GM21515 (cell line): ENCODE measurements around the gene SYTL3.

Experiments
- ATAC-seq: cut with Tn5 transposase; IDR thresholded peaks from one replicate; pipeline ENCODE4 v1.9.1; 2021; ENCODE audit not compliant: unreplicated experiment

The SYTL3 gene

GRCh38 chr6:158756977-158757752, 107.3 kb downstream of the SYTL3 start:
- ATAC-seq = no peak

DNA sequence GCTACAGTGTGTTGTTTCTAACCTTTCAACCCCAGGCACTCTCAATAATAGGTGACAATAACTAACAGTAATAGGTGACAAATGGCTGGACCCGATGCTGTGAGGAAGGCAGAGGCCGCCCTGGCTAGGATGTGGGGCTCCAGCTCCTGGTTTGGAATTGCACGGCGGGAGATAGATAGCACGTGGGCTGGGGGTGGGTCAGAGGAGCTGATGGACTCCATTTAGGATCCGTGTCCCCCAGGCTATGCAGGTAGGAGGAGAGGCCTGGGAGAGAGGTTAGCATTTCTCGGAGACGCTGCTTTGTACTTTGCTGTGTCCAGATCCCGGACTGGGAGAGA, 107.9 kb downstream of the SYTL3 start:
- no peak for ATAC-seq

DNA sequence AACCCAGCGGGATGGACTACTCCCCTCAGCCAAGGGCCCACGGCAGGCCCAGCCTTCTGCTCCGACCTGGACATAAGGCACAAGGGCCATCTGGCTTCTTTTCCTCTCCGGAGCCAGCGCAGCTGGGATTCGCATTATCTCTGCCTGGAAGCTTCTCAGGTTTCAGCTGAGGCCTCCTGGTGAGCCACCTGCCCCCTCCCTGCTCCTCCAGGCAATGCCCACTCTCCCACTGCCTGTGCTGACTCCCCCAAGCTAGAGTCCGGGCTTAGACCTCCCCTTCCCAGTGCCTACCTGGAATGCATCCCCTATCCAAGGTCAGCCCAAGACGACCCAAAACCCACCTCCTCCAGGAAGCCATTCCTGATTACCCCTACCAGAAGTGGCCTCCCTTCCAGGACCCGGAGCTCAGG, 108.6 kb downstream of the SYTL3 start:
- ATAC-seq = no peak

DNA sequence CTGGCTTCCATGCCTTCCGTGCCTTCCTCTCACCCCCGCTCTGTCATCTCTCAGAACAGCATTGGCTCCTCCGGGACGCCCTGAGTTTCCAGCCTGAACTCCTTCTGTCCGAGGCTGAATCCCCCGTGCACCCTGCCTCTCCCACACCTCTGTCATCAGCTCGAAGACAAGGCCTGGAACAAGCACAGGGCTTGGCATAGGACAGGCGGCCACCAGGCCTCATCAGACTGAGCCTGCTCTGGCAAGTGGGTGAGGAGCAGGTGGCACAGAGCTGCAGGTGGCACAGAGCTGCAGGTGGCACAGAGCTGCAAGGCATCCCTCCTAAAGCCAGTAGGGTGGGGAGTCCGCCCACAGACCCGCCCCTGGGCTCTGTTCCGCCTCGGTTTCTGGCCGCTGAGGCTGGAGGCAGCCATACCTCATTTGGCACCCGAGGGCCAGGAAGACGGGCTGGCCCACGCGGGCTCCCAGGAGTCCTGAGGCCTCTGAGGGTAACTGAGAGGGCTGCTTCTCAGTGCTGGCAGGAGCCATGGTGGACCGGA, 109.2 kb downstream of the SYTL3 start:
- ATAC-seq = no peak

- no peak for ATAC-seq
These were observed 110.2 kb downstream of the SYTL3 start for GRCh38 chr6:158759966-158760617.

GRCh38 chr6:158760618-158761250, 110.9 kb downstream of the SYTL3 start:
- no peak for ATAC-seq

GRCh38 chr6:158761746-158762145, 111.9 kb downstream of the SYTL3 start:
- ATAC-seq = no peak

DNA sequence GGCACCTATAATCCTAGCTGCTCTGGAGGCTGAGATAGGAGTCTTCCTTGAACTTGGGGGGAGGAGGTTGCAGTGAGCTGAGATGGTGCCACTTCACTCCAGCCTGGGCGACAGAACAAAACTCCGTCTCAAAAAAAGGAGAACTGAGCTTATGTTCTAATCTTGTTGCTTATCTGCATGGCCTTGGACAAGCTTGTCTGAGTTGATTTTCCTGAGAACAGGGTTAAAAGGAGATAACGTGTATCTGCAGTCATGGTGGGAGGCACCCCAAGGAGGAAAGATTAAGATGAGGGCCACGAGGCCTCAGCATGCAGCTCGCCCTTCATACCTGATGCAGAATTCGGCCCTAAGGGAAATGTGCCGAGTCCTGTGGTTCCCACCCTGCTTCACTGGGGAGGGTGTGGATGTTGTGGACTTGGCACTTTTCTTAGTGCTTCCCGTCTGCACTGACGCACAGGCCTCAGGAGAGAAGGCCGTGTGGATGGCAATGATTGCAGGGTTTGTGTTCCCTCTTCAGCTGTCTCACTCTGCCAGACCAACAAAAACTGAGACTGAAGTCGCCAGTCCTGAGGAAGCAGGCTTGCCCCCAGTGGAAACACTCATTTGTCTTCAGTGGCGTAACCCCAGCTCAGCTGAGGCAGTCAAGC, 113.1 kb downstream of the SYTL3 start:
- ATAC-seq = no peak

DNA sequence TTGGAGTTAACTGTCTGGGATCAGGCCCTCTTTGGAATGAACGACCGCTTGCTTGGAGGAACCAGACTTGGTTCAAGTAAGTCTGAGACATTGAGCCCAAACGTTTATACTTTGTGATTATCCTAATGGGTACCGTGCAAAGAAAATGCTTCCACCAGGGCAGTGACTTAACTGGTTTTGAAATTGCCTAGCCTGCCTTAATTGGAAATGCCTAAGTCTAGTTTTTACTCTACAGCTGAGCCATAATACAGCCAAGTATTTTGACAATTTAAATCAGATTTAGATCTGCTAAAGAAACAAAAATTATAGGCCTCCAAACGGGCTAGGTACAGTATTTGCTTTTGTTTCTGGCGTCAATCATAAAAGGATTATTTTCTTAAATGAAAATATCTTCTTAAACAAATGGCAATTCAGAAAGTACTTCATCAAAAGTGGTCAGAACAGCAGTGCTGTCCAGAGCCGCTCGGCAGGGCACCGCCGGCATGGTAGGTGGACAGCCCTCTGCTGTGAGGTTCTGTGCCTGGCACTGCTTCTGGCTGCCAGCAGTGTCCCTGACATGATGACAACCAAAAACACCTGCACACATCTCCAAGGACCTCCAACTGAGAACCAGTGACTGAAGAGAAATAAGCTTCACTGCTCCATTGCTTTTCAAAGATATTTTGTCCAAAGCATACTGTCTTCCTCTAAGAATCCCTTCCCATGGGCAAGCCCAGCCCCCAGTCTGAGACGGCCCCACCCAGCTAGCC, 113.8 kb downstream of the SYTL3 start:
- ATAC-seq = no peak

- ATAC-seq = no peak
These were observed 114.5 kb downstream of the SYTL3 start for GRCh38 chr6:158764183-158764849.

DNA sequence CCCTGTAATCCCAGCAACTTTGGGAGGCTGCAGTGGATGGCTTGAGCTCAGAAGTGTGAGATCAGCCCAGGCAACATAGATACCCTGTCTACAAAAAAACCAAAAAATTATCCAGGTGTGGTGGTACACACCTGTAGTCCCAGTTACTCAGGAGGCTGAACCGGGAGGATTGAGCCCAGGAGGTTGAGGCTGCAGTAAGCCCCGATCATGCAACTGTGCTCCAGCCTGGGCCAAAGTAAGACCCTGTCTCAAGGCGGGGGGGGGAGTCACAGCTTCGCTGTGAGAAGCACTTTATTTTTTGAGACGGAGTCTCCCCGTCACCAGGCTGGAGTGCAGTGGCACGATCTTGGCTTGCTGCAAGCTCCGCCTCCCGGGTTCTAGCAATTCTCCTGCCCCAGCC, 115.1 kb downstream of the SYTL3 start:
- no peak for ATAC-seq

GRCh38 chr6:158765499-158766068, 115.7 kb downstream of the SYTL3 start:
- ATAC-seq = no peak

DNA sequence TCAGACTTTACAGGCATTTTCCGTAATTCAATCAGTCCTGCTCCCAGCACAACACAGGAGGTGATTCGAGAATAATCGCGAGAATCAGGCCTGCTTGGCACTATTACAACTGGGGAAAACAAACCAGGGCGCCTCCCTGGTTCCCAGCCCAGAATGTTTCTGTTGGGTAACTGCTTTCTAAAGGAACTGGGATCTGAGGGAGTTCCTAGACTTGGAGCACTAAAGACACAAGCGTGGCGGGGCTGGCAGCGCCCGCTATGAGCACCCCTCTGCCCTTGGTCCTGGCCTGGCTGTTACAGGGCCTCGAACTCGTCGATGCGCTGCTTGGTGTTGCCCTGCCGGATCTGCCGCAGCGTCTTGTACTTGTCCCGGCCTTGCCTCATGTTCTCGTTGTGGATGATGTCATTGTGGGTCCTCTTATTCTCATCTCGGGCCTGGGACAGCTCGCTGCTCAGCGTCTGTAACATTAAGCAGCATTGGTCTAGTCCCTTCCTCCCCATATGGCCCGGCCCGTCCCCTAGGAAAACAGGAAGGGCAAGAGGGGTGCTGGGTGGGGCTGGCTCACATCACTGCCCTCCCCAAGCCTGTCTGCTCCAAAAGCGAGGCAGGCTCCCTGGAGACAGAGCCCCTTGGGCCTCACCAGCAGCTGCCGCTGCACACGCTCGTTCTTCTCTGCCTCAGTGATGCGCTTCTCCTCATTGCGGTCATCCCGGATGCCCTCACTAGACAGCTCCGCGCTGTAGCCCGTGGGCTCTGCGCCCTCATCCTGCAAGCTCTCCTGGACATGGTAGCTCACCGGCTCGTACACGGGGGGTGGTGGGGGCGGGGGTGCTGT, 117.0 kb downstream of the SYTL3 start:
- ATAC-seq = no peak

- no peak for ATAC-seq
These were observed 117.9 kb downstream of the SYTL3 start for GRCh38 chr6:158767709-158768108.

DNA sequence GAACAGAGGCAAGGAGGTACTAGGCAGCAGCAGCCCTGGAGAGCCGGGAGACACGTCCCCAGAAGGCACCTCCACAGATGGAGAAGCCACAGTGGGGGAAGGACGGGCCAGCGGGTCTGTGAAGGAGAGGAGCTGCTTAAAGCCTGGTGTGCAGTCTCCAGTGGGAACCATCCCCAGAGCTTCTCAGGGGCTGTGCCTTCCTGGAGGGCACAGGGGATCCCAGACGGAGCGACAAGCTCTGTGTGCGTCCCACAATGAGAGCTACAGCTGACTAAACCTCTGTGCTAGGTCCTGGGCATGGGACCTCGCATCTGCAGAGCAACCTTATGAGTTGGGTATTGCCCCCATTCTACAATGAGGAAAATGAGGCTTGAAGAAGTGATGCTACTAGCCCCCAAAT, 118.6 kb downstream of the SYTL3 start:
- no peak for ATAC-seq

DNA sequence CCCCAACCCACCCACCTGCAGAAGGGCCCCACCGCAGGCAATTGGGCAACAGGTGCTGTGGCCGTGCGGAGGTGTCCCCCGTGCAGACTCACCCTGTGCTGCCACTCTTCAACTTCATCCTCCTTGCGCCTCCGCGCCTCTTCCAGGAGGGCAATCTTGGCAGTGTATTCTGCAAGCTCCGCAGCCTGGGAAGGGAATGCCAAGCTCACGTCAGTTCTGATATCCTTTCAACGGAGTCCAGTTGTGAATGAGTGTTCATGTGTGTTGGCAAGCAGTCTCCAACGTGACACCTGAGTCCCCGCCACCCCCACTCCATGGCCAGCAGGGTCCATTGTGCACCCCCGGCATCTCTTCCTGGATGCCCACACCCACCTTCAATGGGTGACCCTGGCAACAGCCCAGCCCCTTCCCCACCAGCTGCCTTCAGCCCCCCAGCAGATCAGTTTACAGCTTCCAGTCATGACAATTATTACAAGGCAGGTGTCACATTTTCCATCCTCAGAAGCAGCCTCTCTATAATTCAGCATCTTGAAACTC, 119.4 kb downstream of the SYTL3 start:
- ATAC-seq = no peak

GRCh38 chr6:158769771-158770432, 120.0 kb downstream of the SYTL3 start:
- no peak for ATAC-seq
